Fibroblast of the conjunctiva (primary cell): ENCODE results near the gene ABCC4.
A peak's percentile ranks its signal among the peaks of the same experiment; 100 is the strongest.

Experiments used
- DNase-seq: peaks from one replicate; pipeline ENCODE4 v3.0.0-alpha.2; 2010; ENCODE audit warnings: low read depth

The ABCC4 gene

GRCh38 chr13:95256091-95256490 is 45.2 kb downstream of the ABCC4 start:
- DNase-seq = peak; percentile 42

- DNase-seq = no peak
Observed at GRCh38 chr13:95255072-95255732, 46.0 kb downstream of the ABCC4 start.

DNA sequence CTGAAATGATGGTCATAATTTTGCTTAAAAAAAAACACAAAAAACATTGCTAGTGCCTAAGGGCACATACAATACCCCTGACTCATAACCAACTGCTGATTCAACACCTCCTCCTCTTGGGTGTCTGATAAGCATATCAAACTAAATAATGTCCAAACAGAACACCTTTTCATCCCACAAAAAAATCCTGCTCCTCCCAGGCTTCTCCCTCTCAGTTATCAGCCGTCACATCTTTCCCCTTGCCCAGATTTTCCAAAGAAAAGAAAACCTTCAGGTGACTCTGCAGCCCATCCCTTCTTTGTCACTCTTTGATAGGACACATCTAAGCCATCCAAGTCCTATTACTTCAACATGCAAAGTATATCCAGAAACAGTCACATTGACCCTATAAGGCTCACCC is 46.9 kb downstream of the ABCC4 start:
- DNase-seq = no peak

DNA sequence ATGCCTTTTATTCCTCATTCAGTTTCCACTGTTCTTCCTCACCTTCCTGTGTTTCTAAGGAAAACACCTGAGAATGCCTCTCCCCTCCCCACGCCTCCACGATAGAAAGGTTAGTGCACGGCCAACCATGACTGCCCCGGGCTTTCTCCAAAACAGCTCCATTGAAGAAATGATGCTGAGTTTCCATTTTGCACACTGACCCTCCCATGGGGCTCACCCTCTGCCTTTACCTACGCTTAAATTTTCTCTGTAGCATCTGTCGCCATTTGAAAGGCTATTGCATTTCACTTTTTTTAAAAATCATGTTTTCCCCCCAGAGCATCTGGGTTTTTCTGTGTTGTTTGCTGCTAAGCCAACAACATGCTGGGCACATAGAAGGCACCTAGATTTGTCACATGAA is 48.2 kb downstream of the ABCC4 start:
- no peak for DNase-seq

DNA sequence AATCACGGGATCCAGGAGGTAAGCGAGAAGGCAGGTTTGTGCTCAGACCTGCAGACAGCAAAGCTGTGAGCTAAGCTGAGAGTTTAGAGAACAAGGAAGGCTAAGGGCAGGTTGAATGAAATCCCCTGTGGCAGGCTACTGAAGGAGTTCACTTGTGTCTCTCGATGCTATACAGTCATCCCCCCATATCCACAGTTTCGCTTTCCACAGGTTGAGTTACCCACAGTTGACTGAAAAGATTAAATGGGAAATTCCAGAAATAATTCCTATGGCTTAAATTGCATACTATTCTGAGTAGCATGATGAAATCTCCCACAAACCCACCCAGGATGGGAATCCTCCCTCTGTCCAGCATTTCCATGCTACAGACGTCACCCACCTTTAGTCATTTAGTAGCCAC is 49.6 kb downstream of the ABCC4 start:
- no peak for DNase-seq

GRCh38 chr13:95250961-95251360 is 50.3 kb downstream of the ABCC4 start:
- DNase-seq = no peak

GRCh38 chr13:95248953-95249352 is 52.3 kb downstream of the ABCC4 start:
- DNase-seq = no peak

DNA sequence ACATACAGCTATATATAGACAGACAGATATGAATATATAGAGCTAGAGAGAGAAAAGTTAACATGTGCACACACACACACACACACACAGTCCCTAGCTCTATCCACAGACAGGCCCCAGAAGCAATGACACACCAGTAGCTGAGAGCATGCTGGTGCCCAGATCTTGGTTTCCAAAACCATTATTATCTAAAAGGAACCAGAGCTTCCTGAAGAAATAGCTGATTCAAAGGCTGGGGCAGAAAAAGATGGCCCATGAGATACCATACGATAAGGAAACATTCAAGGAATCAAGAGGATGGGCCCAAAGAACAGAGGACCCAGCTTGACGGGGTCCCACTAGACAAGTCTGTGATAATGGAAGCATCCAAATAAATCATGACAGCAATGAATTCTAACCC is 53.4 kb downstream of the ABCC4 start:
- DNase-seq = no peak

DNA sequence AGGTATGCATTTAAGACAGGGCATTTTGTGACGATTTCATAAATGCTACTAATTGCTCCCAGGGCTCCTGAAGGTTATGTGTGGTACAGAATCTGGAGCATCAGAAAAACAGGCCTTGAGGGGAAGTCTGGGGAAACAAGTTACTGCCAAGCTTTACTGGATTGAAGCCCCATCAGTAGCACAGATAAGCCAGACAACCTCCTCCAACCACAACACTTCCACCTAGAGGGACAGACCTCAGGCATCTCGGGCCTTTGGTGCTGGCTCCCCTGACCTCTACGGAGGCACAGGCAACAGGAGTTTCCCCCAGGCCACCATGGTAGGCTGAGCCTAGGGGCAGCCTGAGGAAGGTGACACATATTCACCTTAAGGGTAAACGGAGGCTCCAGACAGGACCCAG is 54.1 kb downstream of the ABCC4 start:
- DNase-seq = no peak

DNA sequence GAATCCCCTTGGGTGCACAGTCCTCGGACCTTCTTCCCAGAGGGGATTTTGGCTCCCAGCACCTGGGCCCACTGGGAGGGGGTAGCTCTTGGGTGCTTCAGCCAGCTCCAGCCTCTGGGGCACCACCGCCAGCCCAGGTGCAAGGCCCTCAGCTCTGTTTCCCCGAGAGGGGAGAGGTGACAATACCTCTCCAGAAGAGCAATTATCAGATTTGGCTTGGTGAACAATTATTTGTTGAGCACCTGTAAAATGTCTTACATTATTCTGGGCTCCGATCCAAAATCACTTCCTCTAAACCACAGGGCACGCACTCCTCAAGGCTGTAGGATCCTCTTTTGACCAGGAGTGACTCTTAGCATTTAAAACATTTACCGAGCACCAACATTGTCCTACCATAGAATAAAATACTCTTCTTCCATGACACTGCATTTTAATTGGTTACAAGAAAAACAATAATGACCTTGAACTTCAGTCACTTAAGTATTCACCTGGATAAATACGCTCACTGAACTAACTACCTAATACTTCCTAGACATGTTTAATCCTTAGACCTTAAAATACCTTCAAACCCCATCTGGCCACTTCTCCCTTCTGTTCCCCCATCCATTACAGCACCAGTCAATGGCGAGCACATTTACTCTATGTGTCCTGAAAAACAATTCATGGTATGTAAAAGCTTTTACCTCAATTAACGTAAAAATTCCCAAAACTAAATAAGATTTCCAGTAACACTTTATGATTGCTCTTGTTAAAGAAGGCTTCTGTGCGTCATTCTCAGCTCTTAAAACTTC is 54.8 kb downstream of the ABCC4 start:
- DNase-seq = no peak

DNA sequence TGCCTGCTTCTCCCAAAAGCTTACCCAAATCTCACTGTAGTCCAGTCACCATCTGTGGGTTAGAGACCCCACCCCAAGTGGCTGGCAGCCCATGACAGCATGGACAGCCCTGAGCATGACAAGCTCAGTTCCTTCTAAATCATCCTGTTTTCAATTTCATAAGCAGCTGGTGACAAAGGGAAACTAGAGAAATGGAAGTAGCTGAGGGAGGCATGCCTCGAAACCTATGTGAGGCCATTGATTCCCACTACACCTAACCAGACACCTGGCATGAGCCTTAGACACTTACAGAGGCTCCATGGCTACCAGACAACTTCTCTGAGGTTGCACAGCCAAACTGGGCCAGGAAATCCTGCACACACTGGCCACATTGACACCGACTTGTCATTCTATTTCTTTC is 56.2 kb downstream of the ABCC4 start:
- no peak for DNase-seq

DNA sequence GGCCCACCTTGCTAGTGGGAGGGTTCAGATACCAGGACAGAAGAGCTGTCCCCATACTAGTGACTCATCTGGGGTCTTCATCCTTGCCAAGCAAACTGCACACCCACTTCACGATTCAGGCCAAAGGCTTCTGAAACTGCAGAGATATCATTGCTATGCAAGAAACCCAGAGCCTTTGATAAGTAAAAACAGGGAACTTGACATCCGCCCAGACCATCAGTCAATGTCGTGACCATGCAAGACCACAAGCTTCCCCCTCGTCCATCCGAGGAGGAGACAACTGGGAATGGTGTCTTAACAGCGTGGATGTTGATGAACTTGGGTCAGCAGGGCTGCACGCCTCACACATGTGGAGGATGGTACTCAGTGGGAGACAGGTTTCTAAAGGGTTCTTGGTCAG is 58.0 kb downstream of the ABCC4 start:
- no peak for DNase-seq

GRCh38 chr13:95241321-95241720 is 59.9 kb downstream of the ABCC4 start:
- no peak for DNase-seq

GRCh38 chr13:95239283-95239682 is 62.0 kb downstream of the ABCC4 start:
- DNase-seq = no peak

DNA sequence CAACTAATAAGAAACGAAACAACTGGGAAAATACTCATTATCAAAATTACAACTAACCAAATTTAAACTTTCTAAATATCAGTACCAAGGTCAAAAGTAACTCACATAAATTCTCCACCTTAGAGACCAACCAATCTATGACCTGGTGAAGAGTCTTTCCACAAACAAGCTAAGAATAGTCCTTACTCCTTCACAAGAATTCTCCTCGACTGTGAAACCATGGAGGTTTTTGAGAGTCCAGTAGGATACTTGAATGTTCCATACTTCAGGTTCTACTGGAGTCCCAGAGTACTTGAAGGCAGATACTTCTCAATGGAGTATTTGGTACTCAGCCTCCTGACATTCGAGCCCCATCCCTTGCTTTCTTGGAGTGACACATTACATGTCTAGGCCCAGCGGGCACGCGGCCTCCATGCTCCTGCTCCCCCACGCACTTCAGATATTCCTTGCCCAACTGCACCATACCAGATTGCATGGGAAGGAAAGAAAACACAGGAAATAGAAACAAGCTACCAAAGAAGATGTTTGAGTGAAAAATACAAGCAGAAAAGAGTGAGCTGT is 63.9 kb downstream of the ABCC4 start:
- no peak for DNase-seq

GRCh38 chr13:95236774-95237173 is 64.5 kb downstream of the ABCC4 start:
- no peak for DNase-seq

- DNase-seq = no peak
Observed at GRCh38 chr13:95235974-95236373, 65.3 kb downstream of the ABCC4 start.

DNA sequence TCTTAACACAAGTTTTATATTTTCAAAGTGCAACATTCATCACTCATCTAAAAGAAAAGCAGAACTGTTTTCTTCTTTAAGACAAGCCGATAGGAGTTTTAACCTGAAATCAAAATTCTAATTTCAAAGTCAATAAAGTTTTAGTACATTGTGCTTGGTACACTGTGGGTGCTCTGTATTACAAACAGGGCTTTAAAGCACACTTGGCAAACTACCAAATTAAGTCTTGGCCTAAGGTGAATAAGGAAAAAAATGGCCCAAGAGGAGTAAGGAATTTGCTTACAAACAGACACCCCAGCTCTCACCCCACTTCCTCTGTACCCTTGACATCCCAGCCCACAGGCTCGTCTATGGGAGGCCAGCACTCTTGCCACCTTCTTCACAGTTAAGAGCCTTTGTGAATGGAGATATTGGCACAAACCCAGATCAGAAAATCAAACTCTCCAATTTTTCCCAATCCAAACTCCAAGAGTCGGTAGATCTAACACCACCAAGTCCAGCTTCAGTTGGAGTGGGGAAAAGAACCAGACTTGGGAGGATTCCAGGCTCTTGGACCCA is 66.0 kb downstream of the ABCC4 start:
- DNase-seq = no peak

DNA sequence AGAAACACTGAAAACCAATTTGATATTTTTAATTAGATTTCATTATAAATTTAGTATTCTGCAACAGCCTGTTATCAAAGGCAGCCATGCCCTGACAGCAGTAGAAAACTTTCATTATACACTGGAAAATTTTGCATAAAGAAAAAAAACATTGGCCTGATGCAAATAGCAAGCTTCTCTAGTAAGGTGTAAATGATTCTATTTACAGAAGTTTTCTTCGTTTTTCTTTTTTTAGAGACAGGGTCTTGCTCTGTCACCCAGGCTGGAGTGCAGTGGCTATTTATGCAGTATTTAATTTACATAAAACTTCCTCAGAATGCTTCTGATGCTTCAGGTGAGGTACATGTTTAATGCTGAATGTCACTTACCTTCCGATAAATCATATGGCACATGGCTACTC is 67.0 kb downstream of the ABCC4 start:
- DNase-seq = no peak

DNA sequence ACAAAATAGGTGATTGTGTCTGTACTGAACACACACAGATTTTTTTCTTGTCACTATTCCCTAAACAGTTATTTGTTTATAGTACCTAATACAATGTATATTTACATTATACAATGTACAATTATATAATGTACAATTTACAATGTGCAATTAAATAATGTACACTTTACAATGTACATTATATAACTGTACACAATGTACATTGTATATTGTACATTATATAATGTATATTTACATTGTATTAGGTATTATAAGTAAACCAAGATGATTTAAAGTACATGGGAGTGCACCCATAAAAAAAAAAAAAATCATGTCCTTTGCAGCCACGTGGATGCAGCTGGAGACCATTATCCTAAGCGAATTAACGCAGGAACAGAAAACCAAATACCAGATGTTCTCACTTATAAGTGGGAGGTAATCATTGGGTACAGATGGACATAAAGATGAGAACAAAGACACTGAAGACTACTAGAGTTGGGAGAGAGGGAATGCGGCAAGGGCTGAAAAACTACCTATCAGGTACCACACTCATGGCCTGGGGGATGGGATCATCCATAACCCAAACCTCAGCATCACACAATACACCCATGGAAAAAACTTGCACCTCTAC is 68.1 kb downstream of the ABCC4 start:
- DNase-seq = no peak

- no peak for DNase-seq
Observed at GRCh38 chr13:95231393-95231792, 69.9 kb downstream of the ABCC4 start.

DNA sequence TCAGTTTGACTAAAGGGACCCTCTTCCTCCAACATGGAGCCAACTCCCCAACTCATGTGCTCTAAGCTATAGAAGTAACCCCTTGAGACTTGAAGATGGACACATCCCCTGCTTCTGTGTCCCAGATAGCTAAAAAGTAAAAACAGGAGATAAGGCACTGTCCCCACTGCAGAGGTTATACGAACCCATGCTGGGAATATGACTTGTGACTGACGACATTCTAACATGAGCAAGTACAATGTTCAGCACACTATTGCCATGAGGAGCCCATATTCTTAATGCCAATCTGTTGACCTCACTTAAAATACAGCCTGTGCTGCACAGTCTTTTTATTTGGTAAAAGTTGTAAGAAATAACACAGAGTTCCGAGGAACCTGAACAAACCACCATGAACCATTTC is 71.4 kb downstream of the ABCC4 start:
- DNase-seq = no peak

DNA sequence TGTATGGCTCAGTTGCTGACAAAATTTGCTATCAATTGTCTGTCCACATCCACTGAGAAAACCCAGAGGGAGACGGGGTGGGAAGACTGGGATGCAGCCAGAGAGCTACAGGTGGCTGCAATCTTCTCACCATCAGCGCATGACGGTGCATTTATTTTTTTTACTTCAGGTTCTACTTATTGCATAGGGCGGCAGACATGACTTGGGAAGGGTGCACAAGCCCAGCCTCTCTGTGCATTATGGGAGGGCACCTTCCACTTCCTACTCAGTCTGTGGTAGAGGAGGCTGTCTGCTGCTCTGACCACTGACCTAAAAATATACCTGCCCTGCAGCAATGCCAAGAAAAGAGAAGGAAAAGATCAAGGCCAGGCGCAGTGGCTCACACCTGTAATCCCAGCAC is 73.1 kb downstream of the ABCC4 start:
- DNase-seq = no peak
